ENCODE measurements around the gene SPIN4. TPM values are rescaled to one million over a fixed set of nuclear protein-coding genes. Genes with fewer than 3 reads are reported as not detected.

Gene SPIN4
- total and polyA plus RNA-seq, 8 donors = 0.29 to 7.5 (median 3.1) TPM; not detected in 1

DNA sequence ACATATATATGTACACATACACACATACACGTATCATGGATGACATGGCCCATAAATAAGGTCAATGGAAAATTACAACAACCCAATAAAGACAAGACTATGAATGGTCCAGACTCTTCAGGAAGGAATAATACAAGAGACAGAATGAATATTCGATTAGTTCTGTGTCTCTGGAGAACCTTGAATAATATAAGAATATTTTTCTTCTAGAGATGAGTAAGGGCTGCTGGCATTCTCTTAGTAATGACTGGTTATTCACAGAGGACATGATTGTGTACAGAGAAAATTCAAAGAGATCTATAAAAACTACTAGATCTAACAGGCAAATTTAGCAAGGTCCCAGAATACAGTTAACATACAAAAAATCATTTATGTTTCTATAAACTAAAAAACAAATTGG is 23.3 kb downstream of the SPIN4 start:
- Histone ChIP-seq H3K4me1 (no peaks in the 10 kb centered on the region), H3K27ac (no peak overlapping the region), H3K27me3 (no peaks in the 10 kb centered on the region), H3K4me3 (no peak overlapping the region), H3K36me3 (no peaks in the 10 kb centered on the region), H3K9me3 (no peaks in the 10 kb centered on the region)
- TF ChIP-seq POLR2A (IDR thresholded peaks at IDR 0.05) = no peak
- no peak for TF ChIP-seq EP300 (IDR thresholded peaks at IDR 0.05)
- TF ChIP-seq POLR2AphosphoS5 (IDR thresholded peaks at IDR 0.05) = no peak
- TF ChIP-seq, protein P1, sequence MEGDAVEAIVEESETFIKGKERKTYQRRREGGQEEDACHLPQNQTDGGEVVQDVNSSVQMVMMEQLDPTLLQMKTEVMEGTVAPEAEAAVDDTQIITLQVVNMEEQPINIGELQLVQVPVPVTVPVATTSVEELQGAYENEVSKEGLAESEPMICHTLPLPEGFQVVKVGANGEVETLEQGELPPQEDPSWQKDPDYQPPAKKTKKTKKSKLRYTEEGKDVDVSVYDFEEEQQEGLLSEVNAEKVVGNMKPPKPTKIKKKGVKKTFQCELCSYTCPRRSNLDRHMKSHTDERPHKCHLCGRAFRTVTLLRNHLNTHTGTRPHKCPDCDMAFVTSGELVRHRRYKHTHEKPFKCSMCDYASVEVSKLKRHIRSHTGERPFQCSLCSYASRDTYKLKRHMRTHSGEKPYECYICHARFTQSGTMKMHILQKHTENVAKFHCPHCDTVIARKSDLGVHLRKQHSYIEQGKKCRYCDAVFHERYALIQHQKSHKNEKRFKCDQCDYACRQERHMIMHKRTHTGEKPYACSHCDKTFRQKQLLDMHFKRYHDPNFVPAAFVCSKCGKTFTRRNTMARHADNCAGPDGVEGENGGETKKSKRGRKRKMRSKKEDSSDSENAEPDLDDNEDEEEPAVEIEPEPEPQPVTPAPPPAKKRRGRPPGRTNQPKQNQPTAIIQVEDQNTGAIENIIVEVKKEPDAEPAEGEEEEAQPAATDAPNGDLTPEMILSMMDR (IDR thresholded peaks at IDR 0.05) = no peak
- 62 to 94% (median 88%) methylated on average over 2 of the region's 2 CpGs for WGBS, 5 donors
- DNase-seq = no peak
- intact Hi-C loops (cut with DNase I; ENCODE audit: low total_unique reads) = no loop called here

DNA sequence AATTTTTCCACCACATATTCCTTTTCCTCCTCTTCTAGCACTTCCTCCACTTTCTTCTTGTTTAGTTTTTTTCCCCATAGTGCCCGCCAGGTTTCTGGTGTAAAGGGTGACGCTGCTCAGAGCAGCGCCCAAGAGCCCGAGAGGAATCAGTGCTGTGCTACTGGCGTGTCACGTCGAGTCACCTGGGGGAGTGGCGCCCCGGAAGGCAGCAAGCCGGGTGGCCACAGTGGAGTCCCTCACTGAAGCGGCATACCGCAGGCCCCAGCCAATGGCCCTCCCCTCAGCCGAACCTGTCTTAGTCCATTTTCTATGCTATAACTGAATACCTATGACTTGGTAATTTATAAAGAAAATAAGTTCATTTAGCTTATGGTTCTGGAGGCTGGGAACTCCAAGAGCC is 51.5 kb downstream of the SPIN4 start:
- Histone ChIP-seq H3K9me3 (peaks cover 0 to 13% (median 0%) of the 10 kb centered on the region in 4 donors), H3K4me3 (no peak overlapping the region), H3K27me3 (no peaks in the 10 kb centered on the region), H3K36me3 (no peaks in the 10 kb centered on the region), H3K4me1 (no peaks in the 10 kb centered on the region), H3K27ac (no peak overlapping the region)
- DNase-seq = no peak
- WGBS, 5 donors = 92 to 99% (median 97%) methylated on average over 13 of the region's 13 CpGs
- TF ChIP-seq POLR2AphosphoS5 (IDR thresholded peaks at IDR 0.05) (no peak), EP300 (IDR thresholded peaks at IDR 0.05) (no peak), POLR2A (IDR thresholded peaks at IDR 0.05) (no peak)
- TF ChIP-seq, protein P1 (IDR thresholded peaks at IDR 0.05) = no peak
- intact Hi-C loops (cut with DNase I; ENCODE audit: low total_unique reads) = no loop called here

Data from stomach (tissue), 9 donors.